Jurkat, Clone E6-1 (cell line): Measurements from ENCODE around the gene R3HDM4.

Source experiments
- DNase-seq: peaks from one replicate; pipeline ENCODE4 v3.0.0-alpha.2; 2011; ENCODE audit warnings: low read depth, low spot score
- H3K4me3 ChIP-seq: 2 replicates; pipeline ENCODE4 v1.5.1; 2011; ENCODE audit warnings: mild to moderate bottlenecking, low read length, control low read depth, moderate library complexity

Gene R3HDM4

GRCh38 chr19:919199-920050, 6.4 kb upstream of the R3HDM4 start:
- H3K4me3 ChIP-seq, result no peak overlapping the region; the same call in 1 of the 2 replicates
- no peak for DNase-seq

GRCh38 chr19:918481-919198, 5.6 kb upstream of the R3HDM4 start:
- DNase-seq, result no peak
- no peak overlapping the region for H3K4me3 ChIP-seq

DNA sequence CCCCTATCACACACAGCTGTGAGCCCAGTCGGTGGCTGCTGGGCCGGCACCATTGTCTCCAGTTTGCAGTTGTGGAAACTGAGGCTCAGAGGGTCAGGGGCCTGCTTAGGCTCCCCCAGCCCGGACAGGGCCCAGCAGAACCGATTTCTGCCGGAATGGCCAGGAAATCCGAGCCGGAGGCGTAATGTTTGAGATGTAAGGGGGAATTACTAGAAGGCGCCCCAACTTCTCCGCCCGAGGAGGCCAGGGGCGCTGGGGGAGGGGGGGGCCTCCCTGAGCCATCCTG, 5.1 kb upstream of the R3HDM4 start:
- DNase-seq, result no peak
- no peak overlapping the region for H3K4me3 ChIP-seq

GRCh38 chr19:917323-918151, 4.5 kb upstream of the R3HDM4 start, which contains the start of gene KISS1R:
Gene KISS1R, plus strand, starts transcription at chr19:917333. Its CDS starts 170 bp downstream, at chr19:917503.
- no peak within 1 kb of the TSS for H3K4me3 ChIP-seq
- no peak for DNase-seq

- H3K4me3 ChIP-seq, result no peak overlapping the region
- DNase-seq, result no peak
Measured at GRCh38 chr19:916645-917322, 3.8 kb upstream of the R3HDM4 start.

- H3K4me3 ChIP-seq, result peak overlapping the region; percentile 75
- no peak for DNase-seq
Measured at GRCh38 chr19:912181-913079, 589 bp downstream of the R3HDM4 start.

DNA sequence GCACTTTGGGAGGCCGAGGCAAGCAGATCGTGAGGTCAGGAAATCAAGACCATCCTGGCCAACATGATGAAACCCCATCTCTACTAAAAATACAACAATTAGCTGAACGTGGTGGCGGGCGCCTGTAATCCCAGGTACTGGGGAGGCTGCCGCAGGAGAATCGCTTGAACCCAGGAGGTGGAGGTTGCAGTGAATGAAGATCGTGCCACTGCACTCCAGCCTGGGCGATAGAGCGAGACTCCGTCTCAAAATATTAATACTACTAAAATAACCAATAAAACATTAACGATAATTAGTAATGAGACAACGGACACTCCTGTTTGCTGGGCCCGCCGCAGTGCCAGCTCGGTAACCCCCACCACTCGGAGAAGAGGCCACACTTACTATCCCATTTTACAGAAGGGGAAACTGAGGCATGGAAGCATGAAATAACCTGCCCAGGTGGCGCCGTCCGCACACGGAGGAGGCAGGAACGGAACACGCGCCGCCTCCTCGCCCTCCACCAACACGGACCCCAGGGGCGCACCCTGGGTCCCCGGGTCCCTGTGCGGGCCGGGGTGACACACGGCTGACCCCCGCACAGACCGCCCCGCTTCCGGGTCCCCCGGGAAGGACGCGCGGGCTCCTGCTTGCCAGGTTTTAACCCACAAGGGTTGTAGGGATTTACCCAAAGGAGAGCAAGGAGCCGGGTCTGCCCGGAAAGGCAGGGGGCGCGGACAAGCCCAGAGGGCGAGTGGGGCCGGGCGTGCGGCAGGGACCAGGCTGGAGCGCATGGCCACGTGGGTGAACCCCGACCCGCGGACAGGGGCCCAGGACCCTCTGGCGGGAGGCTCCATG, 1.6 kb downstream of the R3HDM4 start:
- no peak for DNase-seq
- H3K4me3 ChIP-seq, result no peak overlapping the region

DNA sequence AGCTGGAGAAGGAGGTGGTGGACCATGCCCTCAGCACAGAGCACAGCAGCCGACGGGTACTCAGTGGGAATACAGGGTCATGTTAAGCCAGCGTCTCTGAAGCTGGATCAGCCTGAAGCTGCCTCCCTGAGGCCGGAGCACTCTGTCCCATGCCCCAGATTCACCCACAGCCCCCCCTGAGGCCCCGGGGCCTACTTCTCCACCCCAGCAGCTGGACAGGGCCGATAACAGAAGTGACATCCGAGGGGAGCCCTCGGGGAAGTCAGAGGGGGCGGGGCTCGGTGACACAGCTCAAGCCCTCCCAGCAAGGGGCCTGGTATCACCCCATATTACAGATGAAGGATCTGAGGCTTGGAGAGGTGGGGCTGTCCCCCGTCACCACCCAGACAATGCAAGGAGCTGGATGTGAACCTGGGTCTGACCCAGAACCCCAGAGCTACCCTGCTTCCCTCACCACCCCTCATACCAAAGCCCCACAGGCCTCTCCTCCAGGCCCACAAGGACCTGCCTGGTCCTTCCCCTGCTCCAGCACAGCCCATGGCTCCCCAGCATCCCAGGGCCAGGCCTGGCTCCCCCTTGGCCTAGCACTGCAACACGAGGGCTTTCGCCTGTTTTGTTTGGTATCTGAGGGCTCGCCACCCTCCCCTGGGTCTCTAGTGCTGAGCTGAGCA, 5.7 kb downstream of the R3HDM4 start:
- no peak for DNase-seq
- H3K4me3 ChIP-seq, result no peak overlapping the region

- no peak for DNase-seq
- no peak overlapping the region for H3K4me3 ChIP-seq
Measured at GRCh38 chr19:906480-906879, 6.5 kb downstream of the R3HDM4 start.

DNA sequence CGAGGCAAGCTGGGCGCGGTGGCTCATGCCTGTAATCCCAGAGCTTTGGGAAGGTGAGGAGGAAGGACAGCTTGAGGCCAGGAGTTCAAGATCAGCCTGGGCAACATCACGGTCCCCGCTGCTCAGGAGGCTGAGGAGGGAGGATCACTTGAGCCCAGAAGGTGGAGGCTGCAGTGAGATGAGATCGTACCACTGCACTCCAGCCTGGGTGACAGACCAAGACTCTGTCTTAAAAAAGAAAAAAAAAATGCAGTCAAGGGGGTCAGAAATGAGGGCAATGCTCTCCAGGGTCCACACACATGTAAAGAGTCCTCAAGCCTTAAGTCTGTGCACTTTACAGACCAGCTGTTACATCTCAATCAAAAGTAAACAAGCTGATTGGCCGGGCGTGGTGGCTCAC, 8.5 kb downstream of the R3HDM4 start:
- no peak for DNase-seq
- H3K4me3 ChIP-seq, result no peak overlapping the region

- no peak for DNase-seq
- no peak overlapping the region for H3K4me3 ChIP-seq
Measured at GRCh38 chr19:903266-903797, 9.7 kb downstream of the R3HDM4 start.

GRCh38 chr19:902446-903226, 10.4 kb downstream of the R3HDM4 start:
- DNase-seq, result no peak
- no peak overlapping the region for H3K4me3 ChIP-seq

- H3K4me3 ChIP-seq, result no peak overlapping the region
- no peak for DNase-seq
Measured at GRCh38 chr19:902093-902370, 11.0 kb downstream of the R3HDM4 start.

DNA sequence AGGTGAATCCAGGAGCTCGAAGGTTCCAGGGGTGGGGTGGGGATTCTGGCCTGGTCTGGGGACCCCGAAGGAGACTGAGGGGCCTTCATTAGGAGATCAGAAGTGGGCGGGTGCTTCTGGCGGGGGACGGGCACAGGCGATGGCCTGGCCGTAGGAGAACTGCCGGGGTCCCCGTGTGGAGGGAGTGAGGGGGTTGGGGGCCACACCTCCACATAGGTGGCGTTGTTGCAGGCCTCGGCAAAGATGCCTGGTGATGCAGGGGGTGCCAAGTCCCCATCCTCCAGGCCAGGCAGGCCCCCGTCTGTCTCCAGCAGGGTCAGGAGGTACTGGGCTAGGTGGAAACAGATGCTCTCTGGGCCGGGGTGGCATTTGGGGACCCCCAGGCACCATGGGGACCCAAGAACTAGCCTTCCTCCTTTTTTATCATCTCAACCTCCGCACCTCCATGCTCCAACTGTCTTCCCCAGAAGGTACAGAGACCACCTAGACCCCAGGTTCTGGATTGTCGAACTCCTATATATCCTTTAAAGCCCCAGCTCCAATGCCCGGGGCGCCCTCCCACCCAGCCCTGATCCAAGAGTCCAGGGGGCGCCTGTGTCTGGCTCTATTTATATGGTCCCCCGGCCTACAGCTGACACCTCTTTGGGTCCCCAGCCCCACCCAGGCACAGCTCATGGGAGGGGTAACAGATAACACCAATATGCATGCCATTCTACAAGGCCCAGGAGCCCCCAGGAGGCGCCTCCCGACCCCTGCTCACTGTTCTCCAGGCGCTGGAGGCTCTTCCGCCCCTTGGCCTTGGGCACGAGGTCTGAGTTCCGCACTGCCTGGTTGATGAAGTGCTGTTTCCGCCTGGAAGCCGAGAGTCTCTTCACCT, 11.6 kb downstream of the R3HDM4 start:
- H3K4me3 ChIP-seq, result no peak overlapping the region
- no peak for DNase-seq

DNA sequence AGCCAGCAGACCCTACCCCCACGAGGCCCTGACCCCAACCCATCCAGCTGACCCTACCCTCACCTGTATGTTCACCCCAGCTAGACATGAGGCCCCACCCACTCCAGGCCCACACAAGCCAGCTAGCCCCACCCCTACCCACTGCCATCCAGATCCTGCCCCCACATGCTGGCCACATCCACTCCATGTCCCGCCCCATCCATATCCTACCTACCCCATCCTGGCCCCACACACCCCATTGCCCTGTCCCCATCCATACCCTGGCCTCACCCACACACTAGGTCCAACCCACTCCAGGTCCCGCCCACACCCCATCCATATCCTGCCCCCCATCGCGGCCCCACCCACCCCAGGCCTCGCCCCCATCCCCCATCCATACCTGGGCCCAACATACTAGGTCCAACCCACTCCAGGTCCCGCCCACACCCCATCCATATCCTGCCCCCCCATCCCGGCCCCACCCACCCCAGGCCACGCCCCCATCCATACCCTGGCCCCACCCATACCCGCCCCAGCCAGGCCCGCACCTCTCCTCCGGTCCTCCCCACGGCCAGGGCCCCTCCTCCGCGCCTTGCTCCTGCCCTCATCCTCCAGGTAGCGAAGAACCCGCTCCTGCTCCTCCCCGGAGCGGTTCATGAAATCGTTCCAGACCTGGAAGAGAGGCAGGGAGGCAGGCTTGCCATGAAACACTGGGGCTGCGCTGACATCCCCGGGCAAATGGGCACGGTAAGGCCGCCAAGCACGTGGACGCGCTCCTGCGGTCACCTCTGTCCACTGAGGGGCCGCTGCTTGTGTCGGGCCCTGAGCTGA, 12.5 kb downstream of the R3HDM4 start:
- DNase-seq, result no peak
- H3K4me3 ChIP-seq, result no peak overlapping the region
